CD14-positive monocyte (primary cell): Measurements from ENCODE around the gene SCGB2A2. TPM values are rescaled to one million over a fixed set of nuclear protein-coding genes. Genes with fewer than 3 reads are reported as not detected.

Experiments
- DNase-seq, 3 donors: peaks; one replicate each; pipeline ENCODE4 v3.0.0-alpha.2; 2011 to 2022
- H2AFZ ChIP-seq: 2 replicates; pipeline ENCODE4 v1.6.0; 2012; ENCODE audit warnings: mild to moderate bottlenecking, low read depth, low read length, inconsistent platforms; ENCODE audit not compliant: insufficient read depth, poor library complexity, severe bottlenecking
- H3K27ac ChIP-seq, 2 donors: 1 replicate in 1 of 2; 2 replicates in 1 of 2; pipeline ENCODE4 v1.5.1; 2012 to 2013; ENCODE audit warnings: low read length in 2 of 2, control low read depth in 1 of 2, inconsistent platforms in 1 of 2, low read depth in 1 of 2, mild to moderate bottlenecking in 1 of 2
- H3K27me3 ChIP-seq, 2 donors: one replicate each; pipeline versions ENCODE4 v1.6.0 to v1.6.1; 2011 to 2013; ENCODE audit warnings: low read length in 2 of 2; ENCODE audit not compliant: control insufficient read depth in 2 of 2, insufficient read depth in 2 of 2
- H3K36me3 ChIP-seq, 2 donors: replicated peaks in 1 of 2; 1 replicate in 1 of 2; 2 replicates in 1 of 2; pipeline versions ENCODE4 v1.5.1 to v1.6.1; 2012 to 2013; ENCODE audit warnings: low read length in 2 of 2, control low read depth in 1 of 2, inconsistent platforms in 1 of 2, mild to moderate bottlenecking in 1 of 2; ENCODE audit not compliant: insufficient read depth in 2 of 2, control insufficient read depth in 1 of 2
- H3K4me1 ChIP-seq, 2 donors: 1 replicate in 1 of 2; 2 replicates in 1 of 2; pipeline versions ENCODE4 v1.5.1 to v1.6.1; 2012 to 2013; ENCODE audit warnings: low read length in 2 of 2, control low read depth in 1 of 2, inconsistent platforms in 1 of 2, mild to moderate bottlenecking in 1 of 2, moderate library complexity in 1 of 2; ENCODE audit not compliant: insufficient read depth in 2 of 2, control insufficient read depth in 1 of 2
- H3K4me2 ChIP-seq: replicated peaks from 2 replicates; pipeline ENCODE3; 2012; ENCODE audit warnings: low read length, moderate library complexity, mild to moderate bottlenecking; ENCODE audit not compliant: poor library complexity, severe bottlenecking; ENCODE audit errors: extremely low read depth
- H3K4me3 ChIP-seq, 3 experiments: fragments of 200-600 bp in 1 of 3; sonication (generic) in 1 of 3; replicated peaks in 1 of 3; 1 replicate in 2 of 3; 2 replicates in 1 of 3; pipeline ENCODE4 v1.5.1; 2011 to 2013; ENCODE audit warnings: low read length in 3 of 3, mild to moderate bottlenecking in 3 of 3, control low read depth in 2 of 3, low read depth in 2 of 3, inconsistent platforms in 1 of 3, moderate library complexity in 1 of 3
- H3K79me2 ChIP-seq: 2 replicates; pipeline ENCODE4 v1.6.0; 2012; ENCODE audit warnings: mild to moderate bottlenecking, control low read depth, inconsistent platforms, low read length, moderate library complexity; ENCODE audit not compliant: insufficient read depth
- H3K9ac ChIP-seq: 2 replicates; pipeline ENCODE4 v1.6.0; 2017; ENCODE audit warnings: low read length, mild to moderate bottlenecking; ENCODE audit not compliant: insufficient read depth, poor library complexity, severe bottlenecking
- H3K9me3 ChIP-seq, 2 donors: replicated peaks in 1 of 2; 1 replicate in 1 of 2; 2 replicates in 1 of 2; pipeline versions ENCODE4 v1.5.1 to v1.6.1; 2012 to 2013; ENCODE audit warnings: low read length in 2 of 2, control low read depth in 1 of 2; ENCODE audit not compliant: control insufficient read depth in 1 of 2, insufficient read depth in 1 of 2
- H4K20me1 ChIP-seq: 2 replicates; pipeline ENCODE4 v1.6.0; 2012; ENCODE audit warnings: mild to moderate bottlenecking, low read length, control low read depth, moderate library complexity; ENCODE audit not compliant: insufficient read depth
- H3K27ac Mint-ChIP-seq, 7 donors: one replicate each; pipeline ENCODE4 v1.8.0; 2020; ENCODE audit warnings: mild to moderate bottlenecking in 7 of 7, mixed read lengths in 7 of 7, moderate library complexity in 6 of 7, inconsistent platforms in 2 of 7
- H3K27me3 Mint-ChIP-seq, 3 donors: one replicate each; pipeline ENCODE4 v1.8.0; 2021 to 2022; ENCODE audit warnings: low read depth in 3 of 3, mild to moderate bottlenecking in 3 of 3, mixed read lengths in 3 of 3, moderate library complexity in 3 of 3, inconsistent platforms in 1 of 3
- H3K36me3 Mint-ChIP-seq, 2 donors: one replicate each; pipeline ENCODE4 v1.8.0; 2020; ENCODE audit warnings: mixed read lengths in 2 of 2, inconsistent platforms in 1 of 2, mild to moderate bottlenecking in 1 of 2
- H3K4me1 Mint-ChIP-seq: one replicate; pipeline ENCODE4 v1.8.0; 2020; ENCODE audit warnings: mild to moderate bottlenecking, mixed read lengths
- H3K4me3 Mint-ChIP-seq, 2 donors: one replicate each; pipeline ENCODE4 v1.8.0; 2020; ENCODE audit warnings: mild to moderate bottlenecking in 2 of 2, mixed read lengths in 2 of 2, moderate library complexity in 1 of 2
- H3K9me3 Mint-ChIP-seq, 7 donors: one replicate each; pipeline ENCODE4 v1.8.0; 2020 to 2022; ENCODE audit warnings: mixed read lengths in 7 of 7, mild to moderate bottlenecking in 6 of 7, moderate library complexity in 6 of 7, inconsistent platforms in 2 of 7
- CTCF ChIP-seq: fragments of 200-600 bp; IDR thresholded peaks from one replicate; pipeline ENCODE4 v1.8.0; 2022; ENCODE audit warnings: antibody characterized with exemption, mild to moderate bottlenecking
- WGBS: methylation state at CpG from one replicate; pipeline ENCODE4 v1.1.5; 2013; ENCODE audit warnings: missing lambda C conversion rate; ENCODE audit not compliant: insufficient coverage; 5-methylcytosine and 5-hydroxymethylcytosine counted together
- intact Hi-C, 2 donors: fragments of 100-400 bp; cut with micrococcal nuclease; formaldehyde crosslinking; loops; one replicate each; pipeline versions ENCODE4 v1.15.0 to v1.15.1; 2023
- polyA plus RNA-seq, 3 donors: library from polyadenylated mRNA; depleted of rRNA in 1 of 3; unstranded in 2 of 3; stranded (reverse) in 1 of 3; fragments of 300-500 nt in 2 of 3; fragments of >200 nt in 1 of 3; fragmentation: Illumina TruSeq in 2 of 3; gene quantifications; 1 replicate in 2 of 3; 2 replicates in 1 of 3; pipeline ENCODE4 v1.2.3, GENCODE V29; 2012 to 2021

Gene SCGB2A2
- polyA plus RNA-seq, 3 donors = not detected

DNA sequence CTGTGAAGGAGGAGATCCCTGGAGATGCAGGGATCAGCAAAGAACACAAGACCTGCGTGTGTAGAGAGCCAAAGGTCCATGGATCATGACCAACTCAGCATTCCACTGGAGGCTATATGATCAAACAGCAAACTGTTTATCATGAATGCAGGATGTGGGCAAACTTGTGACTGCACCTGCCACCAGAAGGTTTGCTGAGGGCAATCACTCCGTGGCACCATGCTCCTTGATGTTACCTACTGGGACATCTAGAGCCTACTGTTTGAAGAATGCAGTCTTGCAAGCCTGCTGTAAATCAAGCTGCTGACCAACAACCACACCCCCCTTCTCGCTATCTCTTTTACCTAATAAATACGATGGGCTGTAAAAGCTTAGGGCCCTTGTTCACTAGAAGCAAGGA is 18.3 kb upstream of the SCGB2A2 start:
- Mint-ChIP-seq H3K4me1 (no peaks in the 10 kb centered on the region), H3K27me3 (peaks cover 3 to 15% (median 13%) of the 10 kb centered on the region in 3 donors), H3K27ac (no peak overlapping the region), H3K36me3 (no peaks in the 10 kb centered on the region), H3K4me3 (no peak overlapping the region), H3K9me3 (peaks cover 30 to 52% (median 43%) of the 10 kb centered on the region in 7 donors)
- no peak overlapping the region for H2AFZ ChIP-seq
- H3K27ac ChIP-seq = no peak overlapping the region
- intact Hi-C loops = no loop called here
- H3K27me3 ChIP-seq = no peaks in the 10 kb centered on the region
- TF ChIP-seq CTCF = no peak
- H3K36me3 ChIP-seq = no peaks in the 10 kb centered on the region
- no peaks in the 10 kb centered on the region for H3K79me2 ChIP-seq
- H3K4me3 ChIP-seq = no peak overlapping the region
- no peak for DNase-seq
- WGBS = 77% methylated on average over 4 of the region's 4 CpGs
- H3K4me1 ChIP-seq = no peaks in the 10 kb centered on the region
- H3K9me3 ChIP-seq = peaks cover 34 to 40% of the 10 kb centered on the region in 2 donors
- H3K4me2 ChIP-seq = no peak overlapping the region
- H4K20me1 ChIP-seq = no peaks in the 10 kb centered on the region
- H3K9ac ChIP-seq = no peak overlapping the region

- Mint-ChIP-seq H3K9me3 (peaks cover 30 to 50% (median 43%) of the 10 kb centered on the region in 7 donors), H3K4me3 (no peak overlapping the region), H3K27me3 (peaks cover 9 to 21% (median 19%) of the 10 kb centered on the region in 3 donors), H3K27ac (no peak overlapping the region), H3K36me3 (no peaks in the 10 kb centered on the region), H3K4me1 (no peaks in the 10 kb centered on the region)
- H3K27me3 ChIP-seq = no peaks in the 10 kb centered on the region
- no peak for TF ChIP-seq CTCF
- H3K4me3 ChIP-seq = no peak overlapping the region
- no peaks in the 10 kb centered on the region for H4K20me1 ChIP-seq
- 83% methylated on average over 1 of the region's 3 CpGs for WGBS
- peaks cover 34 to 40% of the 10 kb centered on the region in 2 donors for H3K9me3 ChIP-seq
- H3K36me3 ChIP-seq = no peaks in the 10 kb centered on the region
- no peak overlapping the region for H3K9ac ChIP-seq
- intact Hi-C loops = no loop called here
- H2AFZ ChIP-seq = no peak overlapping the region
- no peak for DNase-seq
- H3K4me2 ChIP-seq = no peak overlapping the region
- no peaks in the 10 kb centered on the region for H3K79me2 ChIP-seq
- no peaks in the 10 kb centered on the region for H3K4me1 ChIP-seq
- H3K27ac ChIP-seq = no peak overlapping the region
These were observed 15.9 kb upstream of the SCGB2A2 start for GRCh38 chr11:62253999-62254542.
